Uterus (tissue), 4 donors: ENCODE measurements around the gene C11orf52. TPM values are rescaled to one million over a fixed set of nuclear protein-coding genes. Genes with fewer than 3 reads are reported as not detected.

ENCODE experiments used
- DNase-seq, 2 donors: peaks; one replicate each; pipeline ENCODE4 v3.0.0-alpha.2; 2019 to 2020
- H3K27ac ChIP-seq, 2 donors: fragments of 200-600 bp; sonication (generic); 1 replicate in 1 of 2; 2 replicates in 1 of 2; pipeline ENCODE4 v1.5.1; 2016 to 2018
- H3K27me3 ChIP-seq, 2 donors: fragments of 200-600 bp; sonication (generic); one replicate each; pipeline ENCODE4 v1.5.1; 2018 to 2019; ENCODE audit warnings: control low read depth in 1 of 2
- H3K36me3 ChIP-seq, 2 donors: fragments of 200-600 bp; sonication (generic); one replicate each; pipeline ENCODE4 v1.5.1; 2019; ENCODE audit warnings: control low read depth in 1 of 2
- H3K4me1 ChIP-seq, 2 donors: fragments of 200-600 bp; sonication (generic); one replicate each; pipeline ENCODE4 v1.5.1; 2018 to 2019; ENCODE audit warnings: control low read depth in 1 of 2
- H3K4me3 ChIP-seq, 2 donors: fragments of 200-600 bp; sonication (generic); 1 replicate in 1 of 2; 2 replicates in 1 of 2; pipeline ENCODE4 v1.5.1; 2018 to 2019; ENCODE audit warnings: mild to moderate bottlenecking in 1 of 2
- H3K9me3 ChIP-seq, 2 donors: fragments of 200-600 bp; sonication (generic); one replicate each; pipeline ENCODE4 v1.5.1; 2019; ENCODE audit warnings: control low read depth in 1 of 2
- CTCF ChIP-seq, 4 experiments: fragments of 200-600 bp in 2 of 4; fragments of 450-650 bp in 2 of 4; sonication (generic) in 2 of 4; IDR thresholded peaks; one replicate each; pipeline ENCODE4 v1.5.1; 2016 to 2019; ENCODE audit warnings: antibody characterized with exemption in 4 of 4, mild to moderate bottlenecking in 2 of 4, moderate library complexity in 1 of 4
- POLR2A ChIP-seq, 2 donors: fragments of 450-650 bp; IDR thresholded peaks; one replicate each; pipeline ENCODE4 v1.6.1; 2016; ENCODE audit warnings: antibody characterized with exemption in 2 of 2, mild to moderate bottlenecking in 1 of 2, moderate library complexity in 1 of 2
- intact Hi-C: fragments of 100-400 bp; cut with DNase I; formaldehyde crosslinking; loops from one replicate; pipeline ENCODE4 v1.15.1; 2023; ENCODE audit warnings: low total_unique reads
- total RNA-seq, 4 donors: library from RNA; depleted of rRNA in 3 of 4; stranded (reverse); fragments of >200 nt in 3 of 4; gene quantifications; one replicate each; pipeline versions ENCODE4 v1.1.0 to v1.2.4, GENCODE V29; 2014 to 2023
- donor health status: DM: yes; HTN: yes; CAD: no.

Gene C11orf52
- total RNA-seq, 4 donors from 2014 or later, result 1.6 to 2.4 TPM; not detected in 2

DNA sequence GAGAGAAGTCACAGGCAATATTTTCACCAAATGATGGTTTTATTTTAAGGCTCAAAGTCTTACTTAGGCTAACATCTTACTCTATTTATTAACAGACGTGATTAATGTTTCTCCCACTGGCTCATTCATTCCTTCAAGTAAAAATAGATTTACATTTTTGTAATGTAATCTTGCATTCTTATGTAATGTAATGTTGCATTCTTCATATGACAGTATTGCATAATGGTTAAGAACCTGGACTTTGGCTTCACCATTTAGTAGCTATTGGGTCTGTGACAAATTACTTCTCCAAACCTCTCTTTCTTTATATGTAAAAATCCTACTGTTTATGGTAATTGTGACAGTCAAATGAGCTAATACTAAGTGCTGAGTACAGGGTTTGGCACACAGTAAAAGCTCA, 15.2 kb downstream of the C11orf52 start:
- TF ChIP-seq POLR2A (IDR thresholded peaks at IDR 0.05) (no peak), CTCF (IDR thresholded peaks at IDR 0.05) (no peak)
- H3K27me3 ChIP-seq, result no peaks in the 10 kb centered on the region
- intact Hi-C loops, result loop anchor here (10.0 kb wide), 1 partner anchor 59 kb away; the partner anchor contains the start of genes ALG9, CFAP68 and FDXACB1
- no peak for DNase-seq
- no peaks in the 10 kb centered on the region for H3K9me3 ChIP-seq
- no peak overlapping the region for H3K4me3 ChIP-seq
- no peak overlapping the region for H3K27ac ChIP-seq
- H3K4me1 ChIP-seq, result no peaks in the 10 kb centered on the region
- H3K36me3 ChIP-seq, result no peaks in the 10 kb centered on the region

DNA sequence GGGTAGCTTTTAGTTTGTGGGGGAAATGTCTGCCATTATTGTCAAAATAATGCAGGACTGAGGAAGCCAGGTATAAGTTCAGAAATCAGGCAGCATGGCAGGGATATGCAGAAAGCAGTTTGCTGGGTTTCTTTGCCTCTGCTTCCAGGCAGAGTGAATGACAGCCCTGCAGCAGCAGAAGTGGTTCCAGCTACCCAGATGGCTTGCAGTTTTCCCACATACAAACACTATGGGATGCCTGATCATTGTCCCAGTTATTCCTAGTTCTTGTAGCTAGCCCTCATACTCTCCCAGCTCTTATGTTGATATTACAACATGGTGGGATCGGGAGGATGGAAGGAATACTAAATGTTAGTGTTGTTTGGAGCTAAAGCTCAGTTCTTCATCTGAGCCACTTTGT, 15.6 kb downstream of the C11orf52 start:
- no peaks in the 10 kb centered on the region for H3K4me1 ChIP-seq
- H3K9me3 ChIP-seq, result no peaks in the 10 kb centered on the region
- TF ChIP-seq CTCF (IDR thresholded peaks at IDR 0.05) (no peak), POLR2A (IDR thresholded peaks at IDR 0.05) (no peak)
- intact Hi-C loops, result loop anchor here (10.0 kb wide), 1 partner anchor 60 kb away; the partner anchor contains the start of genes ALG9, CFAP68 and FDXACB1
- H3K27me3 ChIP-seq, result no peaks in the 10 kb centered on the region
- H3K4me3 ChIP-seq, result no peak overlapping the region
- H3K36me3 ChIP-seq, result no peaks in the 10 kb centered on the region
- no peak for DNase-seq
- H3K27ac ChIP-seq, result no peak overlapping the region

DNA sequence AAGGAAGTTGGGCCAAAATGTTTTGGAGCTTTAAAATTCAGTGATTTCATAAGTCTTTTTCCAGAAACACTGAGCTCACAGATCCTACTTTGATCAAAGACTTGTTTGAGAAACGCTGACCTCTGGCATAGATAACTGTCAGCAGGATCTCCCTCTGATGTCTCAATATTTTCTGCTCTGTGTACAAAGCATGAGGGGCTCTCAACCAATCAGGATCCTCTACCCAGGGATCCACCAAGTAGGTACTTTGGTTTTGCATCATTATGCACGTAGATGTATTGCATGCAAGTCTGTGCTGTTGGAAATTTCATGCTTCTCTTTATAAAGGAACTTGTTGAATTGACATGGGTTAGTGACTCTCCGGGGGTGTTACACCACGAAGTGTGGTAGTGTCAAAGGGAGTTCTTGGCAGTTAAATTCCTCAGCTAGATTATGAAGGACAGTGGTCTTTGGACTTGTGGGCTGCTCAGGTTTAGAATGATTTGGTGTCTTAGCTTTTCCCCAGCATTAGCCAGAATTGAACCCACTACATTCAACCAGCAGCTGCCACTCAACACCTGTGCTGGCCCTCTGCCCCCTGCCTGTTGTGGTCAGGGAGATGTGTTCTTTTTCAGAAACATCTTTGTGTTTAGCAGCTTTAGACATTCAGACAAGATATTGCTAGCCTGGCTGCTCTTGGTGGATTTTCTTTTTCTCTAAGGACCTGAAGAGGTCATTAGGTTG, 16.8 kb downstream of the C11orf52 start:
- Histone ChIP-seq H3K36me3 (no peaks in the 10 kb centered on the region), H3K4me1 (no peaks in the 10 kb centered on the region), H3K9me3 (no peaks in the 10 kb centered on the region), H3K27ac (peak overlapping the region; percentile 78 to 79), H3K27me3 (no peaks in the 10 kb centered on the region), H3K4me3 (no peak overlapping the region)
- TF ChIP-seq POLR2A (IDR thresholded peaks at IDR 0.05) (no peak), CTCF (IDR thresholded peaks at IDR 0.05) (no peak)
- intact Hi-C loops, result loop anchor here (10.0 kb wide), 1 partner anchor 61 kb away; the partner anchor contains the start of genes ALG9, CFAP68 and FDXACB1
- no peak for DNase-seq

DNA sequence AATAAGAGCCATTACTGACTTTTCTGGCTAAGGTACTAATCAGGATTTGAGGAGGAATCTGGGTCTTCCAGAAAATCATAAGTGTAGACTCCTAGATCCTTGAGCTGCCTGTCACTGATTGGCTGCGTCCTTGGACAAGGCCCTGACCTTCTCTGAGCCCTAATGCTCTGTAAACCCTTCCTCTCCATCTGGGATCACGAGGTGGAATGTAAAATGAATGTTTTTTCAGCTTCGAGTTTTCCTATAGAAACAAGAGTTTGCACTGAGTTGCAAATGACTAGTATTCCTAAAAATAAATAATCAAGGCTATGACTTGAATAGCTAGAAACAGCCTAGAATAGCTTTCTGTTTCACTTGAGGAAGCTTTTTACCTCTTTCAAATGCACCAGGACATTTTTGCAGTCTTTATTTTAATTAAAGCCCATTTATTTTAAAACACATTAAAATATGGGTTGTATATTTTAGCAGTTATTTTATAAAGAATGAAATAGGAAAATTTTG, 17.4 kb downstream of the C11orf52 start:
- Histone ChIP-seq H3K27me3 (no peaks in the 10 kb centered on the region), H3K36me3 (no peaks in the 10 kb centered on the region), H3K4me1 (no peaks in the 10 kb centered on the region), H3K4me3 (peak overlapping the region; percentile 58 to 72), H3K9me3 (no peaks in the 10 kb centered on the region), H3K27ac (peak overlapping the region; percentile 78 to 79)
- intact Hi-C loops, result loop anchor here (10.0 kb wide), 1 partner anchor 61 kb away; the partner anchor contains the start of genes ALG9, CFAP68 and FDXACB1
- no peak for DNase-seq
- TF ChIP-seq CTCF (IDR thresholded peaks at IDR 0.05) (no peak), POLR2A (IDR thresholded peaks at IDR 0.05) (no peak)

- Histone ChIP-seq H3K4me3 (peak overlapping the region; percentile 58 to 72), H3K27me3 (no peaks in the 10 kb centered on the region), H3K36me3 (no peaks in the 10 kb centered on the region), H3K9me3 (no peaks in the 10 kb centered on the region), H3K27ac (peak overlapping the region; percentile 78 to 79), H3K4me1 (no peaks in the 10 kb centered on the region)
- TF ChIP-seq POLR2A (IDR thresholded peaks at IDR 0.05), result no peak
- no peak for TF ChIP-seq CTCF (IDR thresholded peaks at IDR 0.05)
- intact Hi-C loops, result loop anchor here (10.0 kb wide), 1 partner anchor 63 kb away; the partner anchor contains the start of genes ALG9, CFAP68 and FDXACB1
- DNase-seq, result no peak
These were observed 18.7 kb downstream of the C11orf52 start for GRCh38 chr11:111937461-111937769.
